Measurements from ENCODE around the gene STT3B.

DNA sequence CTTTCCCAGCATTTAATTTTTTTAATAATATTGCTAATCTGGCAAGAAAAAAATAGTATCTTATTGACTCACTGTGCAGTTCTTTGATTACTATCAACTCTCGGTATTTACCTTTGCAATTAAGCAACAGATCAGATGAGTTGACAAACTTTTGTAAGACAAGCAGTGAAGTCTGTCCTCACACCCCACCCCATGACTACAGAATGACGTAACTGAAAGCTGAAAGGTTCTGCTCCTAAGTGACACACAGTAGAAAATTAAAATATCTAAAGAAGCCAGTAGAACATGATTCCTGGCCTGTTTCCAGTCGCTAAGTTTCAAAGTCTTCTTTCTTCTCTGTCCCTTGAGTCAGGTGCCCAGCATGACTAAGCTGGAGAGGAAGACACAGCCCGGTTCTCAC is 135.5 kb downstream of the STT3B start:
- TF ChIP-seq POLR2A (IDR thresholded peaks at IDR 0.05; ENCODE audit: low read depth, low read length) (no peak), POLR2AphosphoS5 (IDR thresholded peaks at IDR 0.05; ENCODE audit: low read depth, low read length) (no peak)

Data from GM12892 (cell line).